OCI-LY3 (cell line): Measurements from ENCODE around the gene KRTAP20-3.

Experiments used
- CTCF ChIP-seq: fragments of 200-600, 300-600 bp; sonication (generic); IDR thresholded peaks from 2 replicates; pipeline ENCODE4 v1.5.1; 2014; ENCODE audit warnings: antibody characterized with exemption, low read length, low read depth
- EZH2phosphoT487 ChIP-seq: fragments of 200-600 bp; shearing (Covaris generic); IDR thresholded peaks from 2 replicates; pipeline ENCODE4 v1.6.1; 2018; ENCODE audit warnings: antibody characterized with exemption, mixed run types, low read depth

- TF ChIP-seq CTCF (no peak), EZH2phosphoT487 (no peak)
These were observed 22.6 kb upstream of the KRTAP20-3 start for GRCh38 chr21:30620080-30620479.
